AG04449 (cell line): ENCODE data around the gene SIRT3.

ENCODE experiments used
- CTCF ChIA-PET: fragments of 350-600 bp; formaldehyde crosslinking; extraction: SDS; loops from one replicate; lab custom pipeline; 2021; ENCODE audit warnings: antibody characterized with exemption; lab: Yijun Ruan, JAX
- POLR2A ChIA-PET: fragments of 400-600, 350-600 bp; formaldehyde crosslinking; extraction: SDS; loops from one replicate; lab custom pipeline; 2020; ENCODE audit warnings: antibody characterized with exemption, inconsistent platforms; lab: Yijun Ruan, JAX
- DNase-seq: peaks from one replicate; pipeline ENCODE4 v3.0.0-alpha.2; 2010; ENCODE audit warnings: low read depth, low spot score
- H3K4me3 ChIP-seq: 2 replicates; pipeline ENCODE4 v1.5.1; 2011; ENCODE audit warnings: low read depth, mild to moderate bottlenecking, control low read depth, low read length
- CTCF ChIP-seq: IDR thresholded peaks from one replicate; pipeline ENCODE4 v1.5.1; 2011; ENCODE audit warnings: mild to moderate bottlenecking, moderate library complexity, low read length, control low read depth, inconsistent platforms; ENCODE audit not compliant: insufficient read depth; ENCODE audit errors: missing control alignments

The SIRT3 gene

DNA sequence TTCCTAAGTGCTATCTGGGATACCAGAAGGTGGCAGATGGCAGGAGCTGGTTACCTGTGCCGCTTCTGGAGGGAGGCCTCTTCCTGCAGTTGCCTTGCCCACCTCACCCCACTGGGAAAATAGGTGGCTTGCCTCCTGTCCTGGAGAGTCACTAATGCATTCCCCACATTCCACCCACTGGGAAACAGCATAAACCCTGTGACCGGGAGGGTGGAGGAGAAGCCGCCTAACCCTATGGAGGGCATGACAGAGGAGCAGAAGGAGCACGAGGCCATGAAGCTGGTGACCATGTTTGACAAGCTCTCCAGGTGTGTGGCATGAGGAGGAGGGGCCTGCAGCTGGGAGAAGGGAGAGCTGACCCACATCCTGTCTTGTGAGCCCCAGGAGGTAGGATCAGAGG lies 23.0 kb downstream of the SIRT3 start:
- no peak for DNase-seq
- POLR2A ChIA-PET = interaction anchor here (1.0 kb wide), 1 partner anchor 17 kb away, joined by 6 read pairs; no protein-coding TSS in a partner anchor
- CTCF ChIA-PET = interaction anchor here (1.5 to 2.9 kb wide), 2 partner anchors 92 to 150 kb away, joined by 4 to 7 read pairs; no protein-coding TSS in a partner anchor
- TF ChIP-seq CTCF = no peak
- no peak overlapping the region for H3K4me3 ChIP-seq

DNA sequence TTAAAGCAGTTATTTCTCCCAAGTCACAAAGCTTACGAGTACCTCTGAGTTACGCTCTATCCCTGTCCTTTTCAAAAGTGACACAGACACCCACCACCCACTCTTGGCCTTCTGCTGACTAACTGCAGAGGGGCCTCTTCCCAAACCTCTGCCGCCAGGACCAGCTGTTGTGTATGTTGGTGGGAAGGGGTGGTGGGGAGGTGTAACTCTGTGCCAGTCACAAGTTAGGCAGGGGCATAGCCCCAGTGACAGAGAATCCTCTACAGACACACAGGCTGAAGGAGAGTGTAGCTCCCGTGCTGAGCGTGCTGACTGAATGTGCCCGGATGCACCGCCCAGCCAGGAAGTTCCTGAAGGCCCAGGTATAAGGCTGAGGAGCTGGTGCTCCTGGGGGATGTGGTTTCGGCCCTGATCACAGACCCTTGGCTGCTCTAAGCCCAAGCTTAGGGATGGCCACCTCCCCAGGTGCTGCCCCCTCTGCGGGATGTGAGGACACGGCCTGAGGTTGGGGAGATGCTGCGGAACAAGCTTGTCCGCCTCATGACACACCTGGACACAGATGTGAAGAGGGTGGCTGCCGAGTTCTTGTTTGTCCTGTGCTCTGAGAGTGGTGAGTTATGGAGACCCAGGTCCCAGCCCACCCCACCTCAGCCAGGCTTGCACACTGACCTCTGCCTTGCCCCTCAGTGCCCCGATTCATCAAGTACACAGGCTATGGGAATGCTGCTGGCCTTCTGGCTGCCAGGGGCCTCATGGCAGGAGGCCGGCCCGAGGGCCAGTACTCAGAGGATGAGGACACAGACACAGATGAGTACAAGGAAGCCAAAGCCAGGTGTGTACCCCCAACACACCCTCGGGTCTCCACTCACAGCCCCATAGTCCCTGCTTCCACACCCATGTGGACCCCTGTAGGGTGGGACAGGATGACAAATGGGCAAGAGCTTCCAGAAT lies 23.7 kb downstream of the SIRT3 start:
- ChIA-PET CTCF (interaction anchor here (0.6 to 2.9 kb wide), 5 partner anchors 10 to 151 kb away, joined by 3 to 8 read pairs (median 4); no protein-coding TSS in a partner anchor), POLR2A (interaction anchor here (0.5 to 1.4 kb wide), 3 partner anchors 9 to 22 kb away, joined by 4 to 7 read pairs (median 6); no protein-coding TSS in a partner anchor)
- TF ChIP-seq CTCF = no peak
- DNase-seq = no peak
- H3K4me3 ChIP-seq = no peak overlapping the region

- no peak for TF ChIP-seq CTCF
- ChIA-PET POLR2A (interaction anchor here (1.4 kb wide), 1 partner anchor 10 kb away, joined by 7 read pairs; no protein-coding TSS in a partner anchor), CTCF (interaction anchor here (0.6 to 2.9 kb wide), 4 partner anchors 11 to 151 kb away, joined by 3 to 8 read pairs (median 5); no protein-coding TSS in a partner anchor)
- no peak for DNase-seq
- H3K4me3 ChIP-seq = no peak overlapping the region
Observed at GRCh38 chr11:211741-212140, 24.4 kb downstream of the SIRT3 start.

DNA sequence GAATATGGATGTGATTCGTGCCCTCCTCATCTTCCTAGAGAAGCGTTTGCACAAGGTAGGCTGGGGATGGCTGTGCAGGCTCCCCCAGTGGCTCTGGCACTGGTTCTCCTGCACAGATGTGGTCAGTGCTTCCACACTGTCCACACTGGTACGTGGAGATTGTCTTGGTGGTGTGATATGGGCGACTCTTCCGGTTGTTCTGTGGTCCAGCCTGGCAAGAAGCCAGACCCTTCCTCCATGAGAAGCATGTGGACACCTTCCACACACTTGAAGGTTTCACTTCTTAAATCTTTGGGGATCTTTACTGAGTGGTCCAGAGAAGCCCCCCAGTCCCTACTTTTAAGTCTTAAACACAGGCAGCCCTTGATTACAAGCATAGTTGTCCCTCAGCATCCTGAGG lies 24.8 kb downstream of the SIRT3 start:
- ChIA-PET POLR2A (interaction anchor here (1.4 kb wide), 1 partner anchor 10 kb away, joined by 7 read pairs; no protein-coding TSS in a partner anchor), CTCF (interaction anchor here (0.6 to 2.9 kb wide), 4 partner anchors 11 to 152 kb away, joined by 3 to 8 read pairs (median 5); no protein-coding TSS in a partner anchor)
- no peak for DNase-seq
- no peak overlapping the region for H3K4me3 ChIP-seq
- no peak for TF ChIP-seq CTCF

DNA sequence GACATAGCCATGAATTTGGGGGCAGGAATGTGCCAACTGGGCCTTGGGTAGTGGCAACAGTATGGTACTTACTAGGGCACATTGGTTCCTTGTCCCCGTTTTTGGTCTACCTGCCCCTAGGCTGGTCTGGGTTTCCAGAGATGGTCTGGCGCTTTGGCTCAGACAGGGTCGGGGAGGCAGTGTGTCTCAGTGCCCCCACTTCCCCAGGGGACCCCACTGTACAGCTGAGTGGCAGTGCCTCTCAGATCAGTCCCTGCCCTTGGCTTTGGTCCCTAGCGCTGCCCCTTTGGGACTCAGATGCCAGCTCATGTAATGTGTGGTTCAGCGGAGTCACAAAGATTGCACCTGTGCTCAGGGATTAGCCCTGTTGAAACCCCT lies 25.4 kb downstream of the SIRT3 start:
- DNase-seq = no peak
- POLR2A ChIA-PET = no interaction called here
- H3K4me3 ChIP-seq = peak overlapping the region; percentile 96
- TF ChIP-seq CTCF = no peak
- CTCF ChIA-PET = interaction anchor here (1.4 to 2.9 kb wide), 2 partner anchors 20 to 152 kb away, joined by 3 to 7 read pairs; no protein-coding TSS in a partner anchor
